Neuronal stem cell (in vitro differentiated cells): ENCODE results near the gene ID3.
A peak's percentile ranks its signal among the peaks of the same experiment; 100 is the strongest.

ENCODE experiments used
- DNase-seq: peaks from one replicate; pipeline ENCODE4 v3.0.0-alpha.2; 2013; ENCODE audit warnings: low spot score
- H2AFZ ChIP-seq: one replicate; pipeline ENCODE4 v1.6.1; 2013; ENCODE audit warnings: mild to moderate bottlenecking, low read length, inconsistent platforms
- H2AK5ac ChIP-seq: 2 replicates; pipeline ENCODE4 v1.6.1; 2013; ENCODE audit warnings: low read depth, mild to moderate bottlenecking, inconsistent platforms, low read length, moderate library complexity, mixed read lengths
- H2BK120ac ChIP-seq: 2 replicates; pipeline ENCODE4 v1.6.1; 2013; ENCODE audit warnings: low read depth, mild to moderate bottlenecking, inconsistent platforms, low read length, moderate library complexity, mixed read lengths
- H2BK12ac ChIP-seq: one replicate; pipeline ENCODE4 v1.6.1; 2013; ENCODE audit warnings: low read length, inconsistent platforms
- H2BK15ac ChIP-seq: 2 replicates; pipeline ENCODE4 v1.6.1; 2013; ENCODE audit warnings: mild to moderate bottlenecking, low read length, inconsistent platforms, mixed read lengths
- H2BK5ac ChIP-seq: one replicate; pipeline ENCODE4 v1.6.1; 2013; ENCODE audit warnings: inconsistent platforms, mild to moderate bottlenecking, low read length, moderate library complexity
- H3K14ac ChIP-seq: one replicate; pipeline ENCODE4 v1.6.1; 2013; ENCODE audit warnings: low read length, inconsistent platforms
- H3K18ac ChIP-seq: 2 replicates; pipeline ENCODE4 v1.6.1; 2013; ENCODE audit warnings: low read length, inconsistent platforms
- H3K23ac ChIP-seq: 2 replicates; pipeline ENCODE4 v1.6.1; 2013; ENCODE audit warnings: low read depth, mild to moderate bottlenecking, mixed read lengths, low read length, inconsistent platforms; ENCODE audit not compliant: poor library complexity
- H3K27ac ChIP-seq: replicated peaks from 3 replicates; pipeline ENCODE4 v1.5.1; 2013; ENCODE audit warnings: low read length, inconsistent platforms
- H3K27me3 ChIP-seq, 3 experiments: 2 replicates each; pipeline ENCODE4 v1.6.1; 2013; ENCODE audit warnings: low read length in 3 of 3, mild to moderate bottlenecking in 2 of 3, inconsistent platforms in 1 of 3, low read depth in 1 of 3, mixed read lengths in 1 of 3, moderate library complexity in 1 of 3; ENCODE audit not compliant: control insufficient read depth in 3 of 3, insufficient read depth in 3 of 3
- H3K36me3 ChIP-seq, 2 donors: replicated peaks in 1 of 2; 2 replicates each; pipeline ENCODE4 v1.6.1; 2013; ENCODE audit warnings: low read length in 2 of 2; ENCODE audit not compliant: control insufficient read depth in 2 of 2, insufficient read depth in 2 of 2
- H3K4ac ChIP-seq: 2 replicates; pipeline ENCODE4 v1.6.1; 2013; ENCODE audit warnings: inconsistent platforms, mild to moderate bottlenecking, low read length, moderate library complexity
- H3K4me1 ChIP-seq, 2 donors: 1 replicate in 1 of 2; 2 replicates in 1 of 2; pipeline ENCODE4 v1.6.1; 2013; ENCODE audit warnings: low read length in 2 of 2, low read depth in 1 of 2; ENCODE audit not compliant: control insufficient read depth in 2 of 2, insufficient read depth in 1 of 2
- H3K4me2 ChIP-seq: one replicate; pipeline ENCODE4 v1.6.1; 2013; ENCODE audit warnings: mild to moderate bottlenecking, low read length, inconsistent platforms; ENCODE audit not compliant: insufficient read depth, poor library complexity, severe bottlenecking
- H3K4me3 ChIP-seq, 2 donors: 2 replicates each; pipeline ENCODE4 v1.5.1; 2013; ENCODE audit warnings: low read length in 2 of 2, mild to moderate bottlenecking in 2 of 2, inconsistent platforms in 1 of 2, moderate library complexity in 1 of 2
- H3K79me1 ChIP-seq: one replicate; pipeline ENCODE4 v1.6.1; 2013; ENCODE audit warnings: low read depth, mild to moderate bottlenecking, inconsistent platforms, low read length, moderate library complexity
- H3K9ac ChIP-seq: one replicate; pipeline ENCODE4 v1.6.1; 2013; ENCODE audit warnings: mild to moderate bottlenecking, low read depth, low read length, inconsistent platforms; ENCODE audit not compliant: poor library complexity
- H3K9me3 ChIP-seq, 2 donors: replicated peaks in 1 of 2; 2 replicates each; pipeline versions ENCODE3 to v1.6.1; 2013; ENCODE audit warnings: low read length in 2 of 2, mild to moderate bottlenecking in 2 of 2, inconsistent platforms in 1 of 2, low read depth in 1 of 2, mixed read lengths in 1 of 2, moderate library complexity in 1 of 2; ENCODE audit not compliant: control insufficient read depth in 2 of 2, insufficient read depth in 1 of 2
- H4K8ac ChIP-seq: one replicate; pipeline ENCODE4 v1.6.1; 2013; ENCODE audit warnings: low read depth, mild to moderate bottlenecking, inconsistent platforms, low read length, moderate library complexity
- H4K91ac ChIP-seq: one replicate; pipeline ENCODE4 v1.6.1; 2013; ENCODE audit warnings: low read length, low read depth, mild to moderate bottlenecking, inconsistent platforms; ENCODE audit not compliant: poor library complexity
- WGBS, 2 donors: extraction: QIAGEN DNeasy Blood & Tissue Kit; methylation state at CpG; one replicate each; pipeline ENCODE4 v1.1.7; 2013; ENCODE audit warnings: missing lambda C conversion rate in 2 of 2, mixed read lengths in 1 of 2; ENCODE audit not compliant: insufficient read length in 2 of 2, insufficient replicate concordance in 1 of 2; ENCODE audit errors: extremely low coverage in 2 of 2; 5-methylcytosine and 5-hydroxymethylcytosine counted together

Gene ID3

GRCh38 chr1:23571465-23571864 lies 12.2 kb upstream of the ID3 start:
- WGBS, 2 donors: no CpG with 5 or more reads among the region's 3 CpGs
- Histone ChIP-seq H2BK5ac (no peak overlapping the region), H3K79me1 (no peaks in the 10 kb centered on the region), H2BK120ac (no peak overlapping the region), H3K14ac (no peak overlapping the region), H3K27ac (no peak overlapping the region), H2AK5ac (no peak overlapping the region), H2BK15ac (no peak overlapping the region), H2BK12ac (no peak overlapping the region), H3K27me3 (no peaks in the 10 kb centered on the region), H3K18ac (no peak overlapping the region), H3K9ac (no peak overlapping the region), H3K4ac (no peak overlapping the region), H2AFZ (no peak overlapping the region), H3K4me3 (no peak overlapping the region), H3K23ac (no peak overlapping the region), H3K9me3 (no peaks in the 10 kb centered on the region), H3K36me3 (no peaks in the 10 kb centered on the region), H4K8ac (no peak overlapping the region), H3K4me2 (no peak overlapping the region), H4K91ac (no peak overlapping the region), H3K4me1 (peaks cover 16 to 25% of the 10 kb centered on the region in 2 donors)
- no peak for DNase-seq

GRCh38 chr1:23570001-23570691 lies 10.8 kb upstream of the ID3 start:
- Histone ChIP-seq H3K9me3 (no peaks in the 10 kb centered on the region), H2AFZ (no peak overlapping the region), H3K18ac (no peak overlapping the region), H2BK120ac (peak overlapping the region; percentile 16), H3K27ac (no peak overlapping the region), H3K36me3 (no peaks in the 10 kb centered on the region), H3K9ac (no peak overlapping the region), H3K23ac (no peak overlapping the region), H2BK12ac (no peak overlapping the region), H3K14ac (no peak overlapping the region), H2BK15ac (no peak overlapping the region), H2BK5ac (no peak overlapping the region), H3K4ac (no peak overlapping the region), H3K27me3 (no peaks in the 10 kb centered on the region), H2AK5ac (no peak overlapping the region), H3K79me1 (no peaks in the 10 kb centered on the region), H3K4me1 (peaks cover 21 to 35% of the 10 kb centered on the region in 2 donors), H4K91ac (no peak overlapping the region), H4K8ac (no peak overlapping the region), H3K4me3 (no peak overlapping the region), H3K4me2 (no peak overlapping the region)
- DNase-seq: no peak
- WGBS, 2 donors: no CpG with 5 or more reads among the region's 4 CpGs

GRCh38 chr1:23568608-23569383 lies 9.5 kb upstream of the ID3 start:
- Histone ChIP-seq H3K36me3 (no peaks in the 10 kb centered on the region), H4K91ac (peak overlapping the region; percentile 76), H3K4me2 (peak overlapping the region; percentile 41), H3K4me3 (peak overlapping the region; percentile 23 to 44), H3K18ac (peak overlapping the region; percentile 93), H2BK120ac (peak overlapping the region; percentile 95), H2AK5ac (peak overlapping the region; percentile 91), H3K4me1 (peaks cover 27 to 38% of the 10 kb centered on the region in 2 donors), H3K4ac (no peak overlapping the region), H2AFZ (peak overlapping the region; percentile 54), H3K27ac (peak overlapping the region; percentile 81), H2BK12ac (no peak overlapping the region), H3K23ac (no peak overlapping the region), H3K27me3 (no peaks in the 10 kb centered on the region), H4K8ac (peak overlapping the region; percentile 75), H3K14ac (peak overlapping the region; percentile 56), H3K9me3 (no peaks in the 10 kb centered on the region), H2BK5ac (peak overlapping the region; percentile 85), H3K9ac (peak overlapping the region; percentile 75), H3K79me1 (no peaks in the 10 kb centered on the region), H2BK15ac (no peak overlapping the region)
- DNase-seq: no peak
- WGBS, 2 donors: 100% methylated on average over 2 of the region's 16 CpGs; no CpG with 5 or more reads in 1 of the 2 donors

GRCh38 chr1:23567996-23568607 lies 8.8 kb upstream of the ID3 start:
- Histone ChIP-seq H3K4me3 (peak overlapping the region; percentile 23 to 44), H2AK5ac (peak overlapping the region; percentile 97), H3K9me3 (no peaks in the 10 kb centered on the region), H2BK120ac (peak overlapping the region; percentile 95), H2BK15ac (peak overlapping the region; percentile 92), H2BK12ac (peak overlapping the region; percentile 88), H3K14ac (no peak overlapping the region), H3K4me2 (peak overlapping the region; percentile 41), H4K91ac (peak overlapping the region; percentile 96), H2AFZ (peak overlapping the region; percentile 54), H3K4ac (no peak overlapping the region), H3K36me3 (no peaks in the 10 kb centered on the region), H3K23ac (no peak overlapping the region), H3K9ac (peak overlapping the region; percentile 75), H3K27ac (peak overlapping the region; percentile 81), H2BK5ac (peak overlapping the region; percentile 85), H4K8ac (no peak overlapping the region), H3K27me3 (no peaks in the 10 kb centered on the region), H3K4me1 (peaks cover 29 to 38% of the 10 kb centered on the region in 2 donors), H3K18ac (peak overlapping the region; percentile 94), H3K79me1 (no peaks in the 10 kb centered on the region)
- WGBS, 2 donors: no CpG with 5 or more reads among the region's 66 CpGs
- DNase-seq: peak; percentile 78
